NOMO-1 treated with dmso at 0.1 percent for 144 hours (cell line): ENCODE data around the gene ASF1B.
A peak's percentile ranks its signal among the peaks of the same experiment; 100 is the strongest.
"Not testable (repeated sequence)": the region's sequence is repeated elsewhere in the genome, so short reads cannot be mapped to it uniquely, and the experiment has no call there.

Source experiments
- DNase-seq: peaks from one replicate; lab custom pipeline; 2025; ENCODE audit not compliant: unreplicated experiment; lab: John Stamatoyannopoulos, UW

Gene ASF1B

DNA sequence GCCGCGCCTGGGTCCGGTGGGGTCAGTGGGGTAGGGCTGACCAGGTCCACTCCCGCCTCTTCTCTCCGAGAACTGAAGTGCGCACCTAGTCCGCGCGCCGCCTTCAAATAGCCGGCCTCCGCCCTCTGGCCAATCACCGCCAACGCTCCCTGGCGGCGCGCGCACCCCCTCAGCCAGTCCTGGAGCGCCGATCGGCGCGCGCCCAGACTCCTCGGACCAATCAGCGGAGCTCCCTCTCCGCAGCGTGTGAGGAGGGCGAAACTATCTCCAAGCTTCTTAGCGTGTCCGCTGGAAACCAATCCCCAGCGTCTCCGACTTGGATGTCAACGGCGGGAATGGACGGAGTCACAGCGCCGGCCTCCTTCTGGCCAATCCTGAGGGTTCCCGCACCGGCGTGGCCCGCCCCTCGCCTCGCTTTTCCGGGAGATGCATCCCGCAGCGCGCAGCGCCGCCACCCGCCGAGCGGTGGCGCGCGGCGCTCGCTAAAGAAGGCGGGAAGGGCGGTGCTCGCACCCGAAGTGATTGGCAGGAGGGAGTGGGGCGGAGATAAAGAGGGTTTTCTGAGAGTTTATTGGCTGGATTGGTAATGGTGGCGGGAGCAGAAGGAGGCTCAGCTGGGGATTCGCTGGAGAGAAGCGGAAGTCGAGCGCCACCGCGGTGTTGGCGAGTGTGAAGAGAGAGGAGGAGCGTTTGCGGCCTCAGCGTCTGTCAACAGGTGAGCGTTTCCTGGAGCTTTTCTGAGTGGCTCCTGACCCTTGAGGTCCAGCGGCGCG, at the start of gene ASF1B:
Gene ASF1B (minus strand): TSS at position 81 of the 773 bp plus-strand sequence. CDS start 133 bp downstream, outside the sequence.
- DNase-seq, result peak; percentile 100

DNA sequence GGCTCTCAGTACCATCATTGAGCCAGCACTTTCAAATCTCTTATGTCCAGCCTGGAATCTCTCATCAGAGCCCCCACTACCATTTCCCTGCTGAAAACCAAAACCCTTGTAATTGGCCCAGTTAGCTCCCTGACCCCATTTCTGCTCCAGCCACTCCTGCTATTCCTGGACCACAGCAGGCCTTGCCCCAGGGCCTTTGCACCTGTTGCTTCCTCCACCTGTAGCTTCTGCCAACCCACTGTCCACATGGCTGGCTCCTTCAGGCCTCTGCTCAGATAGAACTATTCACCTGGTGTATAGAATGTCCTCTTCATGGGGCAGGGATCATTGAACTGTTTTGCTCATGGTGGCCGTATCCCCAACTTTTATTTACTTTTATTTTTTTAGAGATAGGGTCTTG, 49.3 kb upstream of the ASF1B start:
- DNase-seq, result not testable (repeated sequence)

DNA sequence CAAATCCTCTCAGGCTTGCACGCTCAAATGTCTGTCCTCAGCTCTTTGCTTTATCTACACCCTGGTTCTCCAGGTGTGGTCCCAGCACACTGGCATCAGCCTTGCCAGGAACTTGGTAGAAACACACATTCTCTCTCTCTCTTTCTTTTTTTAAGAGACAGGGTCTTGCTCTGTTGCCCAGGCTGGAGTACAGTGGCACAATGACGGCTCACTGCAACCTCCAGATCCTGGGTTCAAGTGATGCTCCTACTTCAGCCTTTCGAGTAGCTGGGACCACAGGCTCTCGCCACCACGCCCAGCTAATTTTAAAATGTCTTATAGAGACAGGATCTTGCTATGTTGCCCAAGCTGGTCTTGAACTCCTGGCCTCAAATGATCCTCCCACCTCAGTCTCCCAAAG, 48.8 kb upstream of the ASF1B start:
- DNase-seq, result no peak

DNA sequence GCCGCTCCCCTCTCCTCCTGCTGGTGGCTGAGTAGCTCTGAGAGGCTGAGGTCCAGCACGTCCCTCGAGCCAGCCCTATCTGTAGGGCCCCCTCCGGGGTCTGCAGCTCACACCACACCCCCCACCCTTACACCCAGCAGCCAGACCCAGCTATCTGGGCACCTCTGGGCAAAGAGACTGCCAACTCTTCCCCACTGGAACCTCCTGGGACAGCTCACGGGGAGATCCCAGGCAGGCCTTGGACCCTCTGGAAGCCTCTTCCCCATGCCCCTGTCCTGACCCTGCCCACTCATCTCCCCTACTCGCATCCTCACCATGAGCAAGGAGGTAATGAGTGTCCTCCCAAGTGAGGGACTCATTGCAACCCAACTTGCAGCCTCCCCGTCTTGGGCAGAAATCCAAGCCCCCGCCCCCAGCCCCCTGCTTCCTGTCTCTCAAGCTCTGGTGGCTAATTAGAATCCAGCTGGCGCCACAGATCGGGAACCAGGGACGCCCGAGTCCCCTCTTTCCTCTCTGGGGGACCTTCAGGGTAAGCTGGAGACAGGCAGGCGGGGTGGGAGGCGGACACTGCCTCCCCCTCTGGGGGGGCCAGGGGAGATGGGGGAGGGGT, 47.5 kb upstream of the ASF1B start:
- no peak for DNase-seq

DNA sequence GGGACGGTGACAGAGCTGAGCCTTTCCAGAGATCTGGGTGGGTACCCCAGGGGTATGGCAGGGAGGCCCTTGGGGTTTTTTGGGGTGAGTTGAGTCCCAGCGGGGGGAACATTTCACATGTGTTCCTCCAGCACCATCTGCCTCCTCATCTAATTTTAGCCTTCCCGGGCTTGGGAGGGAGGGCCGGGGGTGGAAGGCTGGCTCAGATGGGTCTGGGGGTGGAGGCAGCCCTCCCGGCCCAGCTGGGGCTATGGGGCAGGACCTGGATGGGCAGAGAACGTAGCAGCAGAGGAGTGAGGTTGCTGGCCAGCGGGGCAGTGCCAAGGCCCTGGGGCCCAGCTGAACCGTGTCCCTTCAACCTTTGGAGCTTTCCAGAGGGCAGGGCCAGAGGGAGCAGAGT, 46.1 kb upstream of the ASF1B start:
- no peak for DNase-seq

DNA sequence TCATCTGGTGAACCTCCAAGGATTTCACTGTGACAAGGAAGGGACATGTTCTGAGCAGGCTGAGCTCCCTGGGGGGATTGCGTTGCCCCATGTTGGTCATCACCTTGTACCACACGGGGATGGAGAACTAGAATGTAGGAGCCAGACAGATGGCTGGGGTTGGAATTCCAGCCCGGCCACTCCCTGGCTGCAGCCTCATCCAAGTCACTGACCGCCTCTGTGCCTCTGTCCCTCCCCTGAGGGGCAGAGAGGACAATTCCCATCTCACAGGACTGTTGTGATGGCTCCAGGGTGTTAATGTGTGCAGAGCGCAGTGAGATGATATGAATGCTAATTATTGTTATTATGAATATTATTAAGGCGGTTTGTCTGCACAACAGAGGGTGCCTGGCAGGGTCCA, 45.5 kb upstream of the ASF1B start:
- DNase-seq, result no peak

DNA sequence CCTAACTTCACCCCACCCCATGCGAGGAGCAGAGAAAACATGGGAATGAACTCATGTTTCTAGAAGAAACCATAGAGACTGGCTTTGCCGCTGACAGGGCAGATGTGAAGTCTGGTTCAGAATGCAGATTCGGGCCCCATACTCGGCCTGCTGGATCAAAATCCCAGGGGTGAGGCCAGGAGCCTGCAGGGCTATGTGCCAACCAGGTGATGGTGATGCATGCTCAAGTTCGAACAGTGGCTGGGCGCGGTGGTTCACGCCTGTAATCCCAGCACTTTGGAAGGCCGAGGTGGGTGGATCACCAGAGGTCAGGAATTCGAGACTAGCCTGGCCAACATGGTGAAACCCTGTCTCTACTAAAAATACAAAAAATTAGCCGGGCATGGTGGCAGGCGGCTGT, 44.8 kb upstream of the ASF1B start:
- DNase-seq, result not testable (repeated sequence)

DNA sequence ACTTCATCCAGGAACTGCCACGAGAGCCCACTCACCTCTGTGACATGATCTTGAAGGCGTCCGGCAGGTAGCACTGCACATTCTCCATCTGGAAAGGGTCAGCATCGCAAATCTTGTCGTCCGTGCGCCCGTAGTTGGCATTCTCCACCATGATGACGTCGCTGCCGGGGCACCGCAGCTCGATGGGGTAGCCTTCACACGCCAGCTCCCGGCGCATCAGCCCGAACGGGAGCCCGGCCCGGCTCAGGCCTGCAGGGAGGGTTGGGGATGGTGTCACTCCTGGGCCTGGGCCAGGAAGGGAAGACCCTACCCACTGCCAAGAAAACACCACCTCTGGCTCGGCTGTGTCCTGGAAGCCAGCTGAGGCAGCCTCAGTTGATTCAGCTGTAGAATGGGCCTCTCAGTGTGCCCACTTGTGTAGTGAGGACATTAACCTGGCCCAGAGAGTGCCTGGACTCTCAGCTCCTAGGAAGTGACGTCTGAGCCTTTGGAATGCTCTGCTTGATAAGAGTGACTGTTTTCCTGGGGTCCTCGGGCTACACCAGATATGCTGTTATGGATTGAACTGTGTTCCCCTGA, 41.2 kb upstream of the ASF1B start:
- no peak for DNase-seq

DNA sequence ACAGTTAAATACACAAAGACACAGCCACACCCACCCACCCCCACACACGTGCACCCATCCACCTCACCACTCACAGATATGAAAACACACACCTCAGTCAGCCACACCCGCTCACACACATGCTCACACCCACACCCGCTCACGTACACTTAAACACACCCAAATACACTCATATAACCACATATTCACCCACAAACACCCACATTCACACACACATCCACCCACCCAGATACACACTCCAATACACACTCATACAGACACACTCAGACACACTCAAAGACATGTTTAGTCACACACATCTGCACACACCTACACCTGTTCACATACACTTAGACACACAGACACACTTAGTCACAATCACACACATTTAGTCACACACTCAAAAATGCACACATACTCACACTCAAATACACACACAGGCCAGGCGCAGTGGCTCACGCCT, 39.0 kb upstream of the ASF1B start:
- DNase-seq, result no peak

DNA sequence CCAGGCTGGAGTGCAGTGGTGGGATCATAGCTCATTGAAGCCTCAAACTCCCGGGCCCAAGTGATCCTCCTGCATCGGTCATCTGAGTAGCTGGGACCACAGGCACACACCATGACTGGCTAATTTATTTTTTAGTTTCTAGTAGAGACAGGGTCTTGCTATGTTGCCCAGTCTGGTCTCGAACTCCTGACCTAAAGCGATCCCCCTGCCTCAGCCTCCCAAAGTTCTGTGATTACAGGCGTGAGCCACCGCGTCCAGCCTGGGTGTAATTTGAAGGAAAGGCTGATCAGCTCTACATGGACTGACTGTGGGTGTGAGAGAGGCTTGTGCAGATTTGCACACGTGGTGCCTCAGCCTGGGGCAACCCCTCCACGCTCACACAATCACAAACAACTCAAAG, 38.5 kb upstream of the ASF1B start:
- no peak for DNase-seq

DNA sequence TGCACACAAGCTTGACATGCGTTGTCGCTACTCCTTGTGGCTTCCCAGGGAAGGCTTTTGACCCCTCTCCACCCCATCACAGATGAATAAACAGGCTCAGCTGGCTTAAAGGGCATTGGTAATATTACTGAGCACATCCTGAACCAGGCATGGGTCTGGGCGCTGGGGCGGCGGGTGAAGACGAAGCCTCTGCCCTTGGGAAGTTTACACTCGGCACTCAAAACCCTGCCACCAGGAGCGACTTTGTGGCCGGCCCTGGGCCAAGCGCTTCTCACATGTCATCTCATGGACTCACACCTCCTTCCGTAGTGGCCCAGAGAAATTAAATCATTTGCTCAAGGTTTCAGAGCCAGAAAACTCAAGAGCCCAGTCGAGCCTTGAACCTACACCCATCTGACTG, 32.6 kb upstream of the ASF1B start:
- DNase-seq, result no peak

DNA sequence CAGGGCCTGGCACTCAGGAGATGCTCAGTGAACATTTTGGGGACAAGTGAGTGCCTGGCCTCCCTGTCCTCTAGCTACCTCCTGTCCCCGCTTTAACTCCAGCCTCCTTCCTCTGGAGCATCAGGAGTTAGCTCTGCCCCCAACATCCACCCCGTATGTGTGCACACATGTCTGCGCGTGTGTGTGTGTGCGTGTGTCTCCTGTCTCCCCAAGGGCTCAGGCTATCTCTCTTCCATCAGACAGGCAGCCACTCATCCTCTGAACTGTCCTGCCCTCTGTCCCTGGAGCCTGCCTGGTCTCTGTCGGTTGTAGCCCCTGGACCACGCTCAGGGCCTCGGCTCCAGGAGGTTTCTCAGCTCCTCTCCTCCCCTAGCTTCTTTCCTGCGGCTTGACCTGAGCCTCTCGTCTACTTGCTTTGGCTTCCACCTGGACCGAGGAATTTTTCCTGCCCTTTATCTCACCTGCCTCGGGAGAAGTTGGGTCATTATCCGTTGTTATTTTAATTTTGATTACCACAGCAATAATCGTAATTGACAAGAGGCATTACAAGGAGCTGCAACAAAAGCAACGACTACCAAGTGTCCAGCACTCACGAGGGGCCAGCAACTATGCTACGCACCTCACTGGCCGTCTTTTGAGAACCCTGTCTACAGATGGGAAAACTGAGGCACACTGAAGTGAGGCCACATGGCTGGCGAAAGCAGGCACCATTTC, 32.0 kb upstream of the ASF1B start:
- no peak for DNase-seq

DNA sequence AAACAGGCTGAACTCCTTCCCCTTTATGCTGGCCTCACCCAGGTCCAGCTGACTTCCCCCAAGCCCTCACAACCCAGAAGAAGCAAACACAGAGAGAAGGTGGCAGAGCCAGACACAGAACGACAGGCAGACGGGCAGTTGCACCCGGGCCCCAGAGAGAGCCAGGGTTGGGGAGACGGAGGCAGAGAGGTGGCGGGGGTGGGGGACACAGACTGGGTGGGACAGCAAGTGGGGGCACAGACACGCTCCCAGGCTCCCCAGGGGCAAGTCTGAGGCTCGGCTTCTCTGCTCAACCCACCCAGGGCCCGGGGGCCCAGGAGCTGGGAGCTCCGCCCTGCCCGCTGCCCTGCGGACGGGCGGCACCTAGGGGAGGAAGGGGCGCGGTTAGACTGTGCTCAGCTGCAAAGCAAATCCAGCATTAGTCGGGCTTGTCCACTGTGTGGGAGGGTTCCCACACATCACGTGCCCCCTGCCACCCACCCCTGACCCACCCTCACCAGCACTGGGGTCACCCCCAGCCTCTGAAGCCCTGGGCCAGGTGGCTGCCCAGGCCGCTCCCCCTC, 31.3 kb upstream of the ASF1B start:
- DNase-seq, result no peak

DNA sequence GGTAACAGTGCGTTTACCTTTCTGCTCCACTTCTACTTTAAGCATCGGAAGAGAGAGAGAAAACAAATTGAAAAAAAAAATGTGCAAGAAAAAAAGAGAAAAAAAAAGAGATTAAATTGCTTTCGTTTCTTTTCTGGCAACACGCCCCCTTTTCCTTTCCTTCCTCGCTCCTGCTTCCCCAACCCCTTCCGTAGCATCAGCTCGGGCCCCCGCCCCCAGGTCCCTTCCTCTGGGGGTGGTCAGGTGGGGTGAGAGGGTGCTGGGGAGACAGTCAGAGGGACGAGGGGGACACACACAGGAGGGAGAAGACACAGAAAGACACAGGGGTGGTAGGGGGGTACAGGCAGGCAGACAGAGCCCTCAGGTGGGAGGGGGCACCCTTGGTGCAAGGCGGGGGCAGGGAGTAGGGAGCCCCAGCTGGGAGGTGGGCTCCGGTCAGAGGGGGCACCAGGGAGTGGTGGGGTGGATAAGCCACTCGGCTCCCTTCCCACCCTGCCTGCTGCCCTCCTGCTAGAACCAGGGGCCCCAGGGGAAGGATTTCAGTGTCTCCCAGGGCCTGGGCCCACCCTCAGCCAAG, 30.7 kb upstream of the ASF1B start:
- DNase-seq, result no peak

DNA sequence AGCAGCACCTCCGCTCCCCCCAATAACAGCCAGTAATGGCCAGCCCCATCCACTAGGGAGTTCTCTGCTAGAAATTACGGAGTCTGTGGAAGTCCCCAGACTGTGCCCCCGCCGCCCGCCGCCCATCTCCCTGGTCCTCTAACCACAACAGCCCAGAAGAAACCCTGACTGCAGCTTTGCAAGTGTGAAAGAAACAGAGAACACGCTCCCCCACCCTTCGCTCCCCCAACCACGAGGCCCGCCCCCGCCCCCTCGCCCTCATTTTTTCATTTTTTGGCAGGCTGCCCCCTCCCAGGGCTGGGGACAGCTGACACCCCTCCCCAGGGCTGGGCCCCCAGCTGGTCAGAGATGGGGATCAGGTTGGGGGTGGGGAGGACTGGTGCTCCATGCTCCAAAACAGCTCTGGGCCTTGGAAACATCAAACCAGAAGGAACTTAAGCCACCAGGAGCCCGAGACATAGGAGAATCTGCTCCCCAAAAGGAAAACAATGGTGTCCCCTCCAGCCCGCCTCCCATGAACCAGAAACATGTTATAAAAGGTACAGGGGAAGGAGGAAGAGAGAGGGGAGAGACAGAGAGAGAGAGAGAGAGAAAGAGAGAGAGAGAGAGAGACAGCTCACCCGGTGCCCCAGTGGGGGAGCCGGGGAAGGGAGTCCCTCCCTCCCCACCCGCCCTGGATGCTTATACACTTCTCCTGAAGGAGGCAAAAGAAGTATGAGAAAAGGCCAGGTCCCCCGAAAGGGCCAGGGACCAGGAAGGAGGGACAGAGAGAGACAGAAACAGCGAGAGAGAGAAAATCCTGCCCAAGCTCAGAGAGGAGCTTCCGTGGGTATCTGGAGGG, 29.8 kb upstream of the ASF1B start:
- no peak for DNase-seq

DNA sequence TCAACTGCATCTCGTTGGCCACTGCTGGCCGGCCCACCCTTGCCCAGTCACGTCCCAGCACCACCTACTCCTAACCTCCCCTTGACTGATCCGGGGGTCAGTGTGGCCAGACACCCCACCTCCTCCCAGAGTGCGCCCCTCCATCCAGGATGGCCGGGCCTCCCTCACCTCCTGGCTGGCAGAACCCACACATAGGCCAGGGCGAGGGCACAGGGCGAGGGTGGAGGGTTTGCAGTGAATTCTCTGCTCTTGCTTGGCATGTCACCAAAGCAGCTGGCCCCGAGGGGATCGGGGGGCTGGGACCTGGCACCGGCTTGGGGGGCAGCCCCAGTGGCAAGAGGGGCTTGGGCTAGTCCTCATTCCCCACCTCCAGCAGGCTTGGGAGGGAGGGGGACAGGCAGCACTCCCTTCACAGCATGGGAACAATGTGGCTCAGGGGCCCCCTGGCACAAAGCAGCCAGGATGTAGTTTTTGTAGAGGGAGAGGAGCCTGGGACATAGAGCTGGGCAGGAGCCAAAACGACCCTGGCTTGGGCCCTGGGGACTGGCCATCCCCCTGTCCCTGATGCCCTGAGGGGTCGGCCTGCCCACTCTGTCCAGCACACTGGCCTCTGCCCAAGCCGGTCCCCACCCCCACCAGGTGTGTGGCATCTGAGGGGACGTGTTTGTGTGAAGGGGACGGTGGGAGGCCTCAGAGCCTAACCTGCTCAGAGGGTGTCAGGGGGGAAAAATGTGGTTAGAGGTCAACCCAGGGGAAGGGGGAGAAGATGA, 28.5 kb upstream of the ASF1B start:
- DNase-seq, result no peak

DNA sequence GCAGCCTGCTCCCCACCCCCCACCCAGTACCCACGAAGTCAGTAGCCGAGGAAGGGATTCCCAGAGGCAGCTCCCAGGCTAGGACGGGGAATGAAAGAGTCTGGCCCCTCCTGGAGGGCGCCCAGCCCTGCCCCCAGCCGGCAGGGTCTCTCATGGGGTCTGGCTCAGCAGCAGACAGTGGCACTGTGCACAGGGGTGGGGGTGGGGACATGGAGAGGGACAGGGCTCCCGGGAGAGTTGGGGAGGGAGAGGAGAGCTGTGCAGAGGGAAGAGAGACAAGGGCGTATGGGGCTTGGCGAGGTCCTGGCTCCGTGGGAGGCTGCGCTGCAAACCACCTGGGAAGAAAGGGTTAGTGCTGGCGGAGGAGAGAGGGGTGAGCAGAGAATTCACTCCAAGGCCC, 27.7 kb upstream of the ASF1B start:
- no peak for DNase-seq

DNA sequence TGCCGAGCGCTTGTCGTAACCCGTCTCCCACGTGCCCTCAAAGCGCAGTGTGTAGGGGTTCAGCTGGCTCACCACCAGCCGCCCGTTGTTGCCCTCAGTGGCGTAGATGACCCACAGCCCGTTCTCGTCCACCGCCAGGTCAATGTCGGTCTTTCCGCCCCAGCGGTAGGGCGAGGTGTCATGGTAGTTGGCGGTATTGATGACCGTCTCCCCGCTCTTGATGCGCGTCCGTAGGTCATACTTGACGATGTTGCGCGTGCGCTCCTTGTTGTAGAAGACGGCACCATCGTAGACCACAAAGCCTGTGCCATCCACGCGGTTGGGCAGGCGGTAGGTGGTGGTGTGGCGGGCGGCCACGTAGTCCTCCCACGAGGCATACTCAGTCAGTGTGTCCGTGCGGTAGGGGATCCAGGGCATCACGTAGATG, 26.5 kb upstream of the ASF1B start:
- DNase-seq, result no peak

DNA sequence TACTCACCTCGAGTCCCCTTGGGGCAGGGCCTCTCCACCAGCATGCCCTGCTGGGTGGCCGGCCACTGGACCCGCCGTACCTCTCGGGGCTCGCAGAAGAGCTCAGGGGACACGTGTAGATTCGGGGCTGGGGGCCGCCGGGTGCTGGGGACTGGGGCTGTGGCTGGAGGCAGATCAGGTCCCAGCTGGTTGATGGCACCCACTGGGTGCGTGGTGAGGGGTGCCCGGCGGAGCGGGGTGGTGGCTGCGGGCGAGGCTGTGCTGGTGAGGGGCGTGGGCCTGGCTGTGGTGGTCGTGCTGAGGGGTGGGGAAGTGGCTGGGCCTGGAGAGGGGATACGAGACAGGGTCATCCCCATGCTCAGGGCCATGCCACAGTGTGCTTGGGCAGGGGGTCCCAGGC, 24.9 kb upstream of the ASF1B start:
- no peak for DNase-seq
